Parathyroid adenoma (tissue), 2 donors: ENCODE data around the gene PGD.
"Not testable (repeated sequence)": the region's sequence is repeated elsewhere in the genome, so short reads cannot be mapped to it uniquely, and the experiment has no call there.

Source experiments
- H2AFZ ChIP-seq: fragments of 300-600 bp; sonication (generic); one replicate; pipeline ENCODE4 v1.7.0; 2017; ENCODE audit warnings: antibody characterized with exemption, mild to moderate bottlenecking
- H3K27ac ChIP-seq: fragments of 300-600 bp; sonication (generic); one replicate; pipeline ENCODE4 v1.7.0; 2017
- H3K27me3 ChIP-seq: fragments of 300-600 bp; sonication (generic); one replicate; pipeline ENCODE4 v1.7.0; 2017; ENCODE audit warnings: low read length; ENCODE audit not compliant: control insufficient read depth, insufficient read depth
- H3K36me3 ChIP-seq: fragments of 300-600 bp; sonication (generic); one replicate; pipeline ENCODE4 v1.7.0; 2017; ENCODE audit warnings: low read length; ENCODE audit not compliant: control insufficient read depth, insufficient read depth
- H3K4me1 ChIP-seq: fragments of 300-600 bp; sonication (generic); one replicate; pipeline ENCODE4 v1.7.0; 2017; ENCODE audit warnings: control low read depth
- H3K4me2 ChIP-seq: fragments of 300-600 bp; sonication (generic); one replicate; pipeline ENCODE4 v1.7.0; 2017; ENCODE audit warnings: low read length
- H3K4me3 ChIP-seq: fragments of 300-600 bp; sonication (generic); one replicate; pipeline ENCODE4 v1.7.0; 2017; ENCODE audit warnings: low read depth, low read length
- H3K79me2 ChIP-seq: fragments of 300-600 bp; sonication (generic); one replicate; pipeline ENCODE4 v1.7.0; 2017; ENCODE audit warnings: control low read depth
- H3K9ac ChIP-seq: fragments of 300-600 bp; sonication (generic); one replicate; pipeline ENCODE4 v1.7.0; 2017; ENCODE audit warnings: mild to moderate bottlenecking
- H3K9me3 ChIP-seq: fragments of 300-600 bp; sonication (generic); one replicate; pipeline ENCODE4 v1.7.0; 2017; ENCODE audit warnings: low read length; ENCODE audit not compliant: control insufficient read depth
- TF ChIP-seq, protein P1 (sequence below): fragments of 300-600 bp; sonication (generic); IDR thresholded peaks from one replicate; pipeline ENCODE4 v1.7.0; 2017; ENCODE audit warnings: antibody characterized with exemption, mild to moderate bottlenecking
- donor health status: primary hyperparathyroidism.

The PGD gene

DNA sequence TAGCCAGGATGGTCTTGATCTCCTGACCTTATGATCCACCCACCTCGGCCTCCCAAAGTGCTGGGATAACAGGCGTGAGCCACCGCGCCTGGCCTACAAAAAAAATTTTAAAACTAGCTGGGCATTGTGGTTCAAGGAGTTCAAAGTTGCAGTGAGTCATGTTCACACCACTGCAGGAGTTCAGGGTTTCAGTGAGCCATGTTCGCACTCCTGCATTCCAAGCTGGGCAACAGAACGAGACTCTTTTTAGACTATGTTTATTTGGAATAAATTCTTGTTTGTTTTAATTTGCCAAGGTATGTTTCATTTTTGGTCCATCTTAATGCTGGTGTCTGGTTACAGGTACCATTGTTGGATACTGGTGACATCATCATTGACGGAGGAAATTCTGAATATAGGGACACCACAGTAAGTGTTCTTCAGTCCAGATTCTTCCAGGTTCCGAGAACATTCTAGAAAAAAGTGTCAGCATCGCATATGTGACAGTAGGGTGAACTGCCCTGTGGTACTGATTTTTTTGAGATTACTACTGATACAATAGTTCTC, 3.9 kb downstream of the PGD start:
- H3K9ac ChIP-seq: no peak overlapping the region
- no peak overlapping the region for H3K4me2 ChIP-seq
- H3K9me3 ChIP-seq: no peaks in the 10 kb centered on the region
- peaks cover 6% of the 10 kb centered on the region for H3K4me1 ChIP-seq
- H3K4me3 ChIP-seq: no peak overlapping the region
- H3K79me2 ChIP-seq: no peaks in the 10 kb centered on the region
- no peaks in the 10 kb centered on the region for H3K27me3 ChIP-seq
- no peaks in the 10 kb centered on the region for H3K36me3 ChIP-seq
- no peak overlapping the region for H2AFZ ChIP-seq
- TF ChIP-seq, protein P1, sequence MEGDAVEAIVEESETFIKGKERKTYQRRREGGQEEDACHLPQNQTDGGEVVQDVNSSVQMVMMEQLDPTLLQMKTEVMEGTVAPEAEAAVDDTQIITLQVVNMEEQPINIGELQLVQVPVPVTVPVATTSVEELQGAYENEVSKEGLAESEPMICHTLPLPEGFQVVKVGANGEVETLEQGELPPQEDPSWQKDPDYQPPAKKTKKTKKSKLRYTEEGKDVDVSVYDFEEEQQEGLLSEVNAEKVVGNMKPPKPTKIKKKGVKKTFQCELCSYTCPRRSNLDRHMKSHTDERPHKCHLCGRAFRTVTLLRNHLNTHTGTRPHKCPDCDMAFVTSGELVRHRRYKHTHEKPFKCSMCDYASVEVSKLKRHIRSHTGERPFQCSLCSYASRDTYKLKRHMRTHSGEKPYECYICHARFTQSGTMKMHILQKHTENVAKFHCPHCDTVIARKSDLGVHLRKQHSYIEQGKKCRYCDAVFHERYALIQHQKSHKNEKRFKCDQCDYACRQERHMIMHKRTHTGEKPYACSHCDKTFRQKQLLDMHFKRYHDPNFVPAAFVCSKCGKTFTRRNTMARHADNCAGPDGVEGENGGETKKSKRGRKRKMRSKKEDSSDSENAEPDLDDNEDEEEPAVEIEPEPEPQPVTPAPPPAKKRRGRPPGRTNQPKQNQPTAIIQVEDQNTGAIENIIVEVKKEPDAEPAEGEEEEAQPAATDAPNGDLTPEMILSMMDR: no peak
- H3K27ac ChIP-seq: no peak overlapping the region

DNA sequence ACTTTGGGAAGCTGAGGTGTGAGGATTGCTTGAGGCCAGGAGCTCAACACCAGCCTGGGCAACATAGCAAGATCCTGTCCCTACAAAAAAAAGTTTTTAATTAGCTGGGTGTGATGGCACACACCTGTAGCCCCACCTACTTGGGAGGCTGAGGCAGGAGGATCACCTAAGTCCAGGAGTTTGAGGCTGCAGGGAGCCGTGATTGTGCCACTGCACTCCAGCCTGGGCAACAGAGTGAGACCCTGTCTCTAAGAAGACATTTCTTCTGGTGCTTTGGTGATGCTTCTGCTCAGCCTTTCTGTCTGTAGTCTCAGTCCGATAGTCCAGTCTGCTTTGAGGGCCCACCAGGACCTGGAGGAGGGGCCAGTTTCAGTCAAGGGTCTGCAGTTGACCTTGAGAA, 8.3 kb downstream of the PGD start:
- H3K27ac ChIP-seq: no peak overlapping the region

DNA sequence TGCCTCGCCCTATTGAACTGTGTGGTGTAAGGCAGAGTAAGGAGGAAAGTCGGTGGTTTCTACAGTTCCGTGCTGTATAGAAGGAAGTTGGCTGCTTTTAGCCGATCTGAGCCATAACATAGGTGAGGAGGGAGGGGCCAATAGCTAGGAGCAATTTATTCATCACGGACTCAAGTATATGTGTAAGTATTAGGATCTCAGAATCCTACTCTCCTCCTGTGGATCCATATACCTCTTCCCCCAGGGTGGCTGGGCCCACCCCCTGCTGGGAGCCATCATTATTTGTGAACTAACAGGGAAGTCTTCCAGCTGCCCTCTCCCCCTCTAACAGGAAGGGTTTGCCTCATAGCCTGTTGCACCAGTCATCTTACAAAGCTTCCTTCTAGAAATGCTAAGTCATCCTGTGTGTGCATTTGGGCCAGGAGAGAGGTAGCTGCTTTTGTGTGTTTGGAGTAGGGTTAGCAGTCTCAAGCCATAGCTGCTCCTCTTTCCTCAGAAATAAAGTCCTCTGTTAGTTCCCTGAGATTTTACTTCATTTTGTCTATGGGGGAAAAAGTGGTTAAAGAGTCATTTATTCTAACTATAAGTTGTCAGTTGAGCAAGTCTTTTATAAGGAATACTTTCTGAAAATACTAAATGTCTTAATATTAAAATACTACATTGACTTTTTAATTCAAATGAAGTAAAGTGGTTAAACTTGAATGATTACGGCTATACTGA, 16.5 kb downstream of the PGD start:
- H3K27ac ChIP-seq: no peak overlapping the region
- no peaks in the 10 kb centered on the region for H3K4me1 ChIP-seq
- H3K9me3 ChIP-seq: no peaks in the 10 kb centered on the region
- H3K79me2 ChIP-seq: no peaks in the 10 kb centered on the region
- no peaks in the 10 kb centered on the region for H3K27me3 ChIP-seq
- H2AFZ ChIP-seq: no peak overlapping the region
- TF ChIP-seq, protein P1: no peak
- no peak overlapping the region for H3K4me3 ChIP-seq
- no peak overlapping the region for H3K9ac ChIP-seq
- no peak overlapping the region for H3K4me2 ChIP-seq
- no peaks in the 10 kb centered on the region for H3K36me3 ChIP-seq

More for the DNA sequence above, 8.3 kb downstream of the PGD start:
- H3K9ac ChIP-seq: no peak overlapping the region
- H3K27me3 ChIP-seq: no peaks in the 10 kb centered on the region
- H3K9me3 ChIP-seq: no peaks in the 10 kb centered on the region
- TF ChIP-seq, protein P1: no peak
- no peaks in the 10 kb centered on the region for H3K4me1 ChIP-seq
- H3K4me2 ChIP-seq: no peak overlapping the region
- H3K4me3 ChIP-seq: no peak overlapping the region
- H3K36me3 ChIP-seq: no peaks in the 10 kb centered on the region
- H3K79me2 ChIP-seq: no peaks in the 10 kb centered on the region
- no peak overlapping the region for H2AFZ ChIP-seq

DNA sequence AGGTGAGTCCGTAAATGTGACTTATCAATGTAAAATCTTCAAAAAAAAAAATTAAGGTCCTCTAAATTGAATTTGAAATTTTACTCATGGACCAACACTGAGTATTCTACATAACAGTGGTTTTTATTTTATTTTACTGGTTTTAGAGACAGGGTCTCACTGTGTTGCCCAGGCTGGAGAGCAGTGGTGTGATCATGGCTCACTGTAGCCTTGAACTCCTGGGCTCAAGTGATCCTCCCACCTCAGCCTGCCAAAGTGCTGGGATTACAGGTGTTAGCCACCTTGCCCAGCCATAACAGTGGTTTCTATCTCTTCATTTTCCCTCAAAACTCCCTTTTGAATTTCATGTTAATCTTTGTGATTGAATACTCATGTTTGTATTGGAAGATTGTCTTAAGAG, 17.1 kb downstream of the PGD start:
- not testable (repeated sequence) for H3K79me2 ChIP-seq, H3K4me2 ChIP-seq, H2AFZ ChIP-seq, H3K36me3 ChIP-seq, H3K27ac ChIP-seq, H3K4me1 ChIP-seq, H3K27me3 ChIP-seq, H3K9ac ChIP-seq, H3K9me3 ChIP-seq, H3K4me3 ChIP-seq

DNA sequence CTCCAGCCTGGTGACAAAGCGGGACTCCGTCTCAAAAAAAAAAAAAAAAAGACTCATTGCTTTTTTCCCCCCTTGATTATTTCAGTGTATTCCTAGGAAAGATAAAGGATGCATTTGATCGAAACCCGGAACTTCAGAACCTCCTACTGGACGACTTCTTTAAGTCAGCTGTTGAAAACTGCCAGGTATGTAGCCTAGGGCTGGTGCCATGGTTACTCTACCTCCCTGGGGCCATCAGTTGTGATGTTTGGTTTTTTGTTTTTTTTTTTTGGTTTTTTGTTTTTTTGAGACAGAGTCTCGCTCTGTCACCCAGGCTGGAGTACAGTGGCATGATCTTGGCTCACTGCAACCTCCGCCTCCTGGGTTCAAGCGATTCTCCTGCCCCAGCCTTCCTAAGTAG, 19.9 kb downstream of the PGD start:
- H3K4me2 ChIP-seq, H3K4me1 ChIP-seq, H2AFZ ChIP-seq, H3K27me3 ChIP-seq, H3K9ac ChIP-seq, H3K9me3 ChIP-seq, H3K4me3 ChIP-seq, H3K27ac ChIP-seq, H3K36me3 ChIP-seq, H3K79me2 ChIP-seq: not testable (repeated sequence)

DNA sequence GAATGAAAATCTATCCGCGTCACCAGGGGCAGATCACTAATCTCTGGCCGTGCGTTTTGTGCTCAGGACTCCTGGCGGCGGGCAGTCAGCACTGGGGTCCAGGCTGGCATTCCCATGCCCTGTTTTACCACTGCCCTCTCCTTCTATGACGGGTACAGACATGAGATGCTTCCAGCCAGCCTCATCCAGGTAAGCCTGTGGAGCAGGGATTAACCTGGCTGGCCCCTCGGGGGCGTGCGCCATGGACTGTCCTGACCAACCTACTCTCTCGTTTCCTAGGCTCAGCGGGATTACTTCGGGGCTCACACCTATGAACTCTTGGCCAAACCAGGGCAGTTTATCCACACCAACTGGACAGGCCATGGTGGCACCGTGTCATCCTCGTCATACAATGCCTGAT, 20.5 kb downstream of the PGD start:
- H3K36me3 ChIP-seq: no peaks in the 10 kb centered on the region
- no peaks in the 10 kb centered on the region for H3K4me1 ChIP-seq
- no peaks in the 10 kb centered on the region for H3K27me3 ChIP-seq
- H3K79me2 ChIP-seq: no peaks in the 10 kb centered on the region
- no peak overlapping the region for H3K27ac ChIP-seq
- H3K4me2 ChIP-seq: no peak overlapping the region
- TF ChIP-seq, protein P1: no peak
- no peak overlapping the region for H2AFZ ChIP-seq
- H3K9me3 ChIP-seq: no peaks in the 10 kb centered on the region
- no peak overlapping the region for H3K4me3 ChIP-seq
- H3K9ac ChIP-seq: no peak overlapping the region
